ENCODE data around the gene CXorf58. TPM values are rescaled to one million over a fixed set of nuclear protein-coding genes. Genes with fewer than 3 reads are reported as not detected.

CXorf58 gene
- total and polyA plus RNA-seq, 2 experiments from 2014 or later, result 0.56 TPM; not detected in 1

DNA sequence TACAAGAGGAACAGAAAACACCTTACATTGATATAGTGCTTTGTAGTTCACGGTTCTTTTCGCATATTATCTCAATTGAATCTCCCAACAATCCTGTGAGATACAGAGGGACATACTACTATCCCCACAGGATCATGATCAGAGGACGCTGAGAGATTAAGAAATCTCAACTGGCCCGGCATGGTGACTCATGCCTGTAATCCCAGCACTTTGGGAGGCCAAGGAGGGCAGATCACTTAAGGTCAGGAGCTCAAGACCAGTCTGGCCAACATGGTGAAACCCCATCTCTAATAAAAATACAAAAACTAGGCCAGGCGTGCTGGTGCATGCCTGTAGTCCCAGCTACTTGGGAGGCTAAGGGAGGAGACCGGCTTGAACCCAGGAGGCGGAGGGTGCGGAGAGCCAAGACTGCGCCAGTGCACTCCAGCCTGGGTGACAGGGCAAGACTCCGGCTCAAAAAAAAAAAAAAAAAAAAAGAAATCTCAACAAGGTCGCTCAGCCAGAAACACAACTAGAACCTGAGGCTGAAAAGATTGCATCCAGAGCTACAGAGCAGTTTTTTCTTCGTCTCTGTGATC, 7.5 kb upstream of the CXorf58 start:
- no peak for DNase-seq (ENCODE audit: low spot score)
- ATAC-seq, result no peak
- Mint-ChIP-seq H3K27me3 (ENCODE audit: insufficient read depth, low read depth, poor library complexity) (no peaks in the 10 kb centered on the region), H3K36me3 (ENCODE audit: low read depth) (0 out of 3 replicates have a peak, but pooled peaks cover 3% of the 10 kb centered on the region), H3K27ac (peak overlapping the region; percentile 77; the same call in 1 of the 2 replicates), H3K4me3 (no peak overlapping the region), H3K4me1 (peaks cover 18% of the 10 kb centered on the region; the same call in 2 of the 3 replicates), H3K9me3 (no peaks in the 10 kb centered on the region)
- TF ChIP-seq, protein P1, sequence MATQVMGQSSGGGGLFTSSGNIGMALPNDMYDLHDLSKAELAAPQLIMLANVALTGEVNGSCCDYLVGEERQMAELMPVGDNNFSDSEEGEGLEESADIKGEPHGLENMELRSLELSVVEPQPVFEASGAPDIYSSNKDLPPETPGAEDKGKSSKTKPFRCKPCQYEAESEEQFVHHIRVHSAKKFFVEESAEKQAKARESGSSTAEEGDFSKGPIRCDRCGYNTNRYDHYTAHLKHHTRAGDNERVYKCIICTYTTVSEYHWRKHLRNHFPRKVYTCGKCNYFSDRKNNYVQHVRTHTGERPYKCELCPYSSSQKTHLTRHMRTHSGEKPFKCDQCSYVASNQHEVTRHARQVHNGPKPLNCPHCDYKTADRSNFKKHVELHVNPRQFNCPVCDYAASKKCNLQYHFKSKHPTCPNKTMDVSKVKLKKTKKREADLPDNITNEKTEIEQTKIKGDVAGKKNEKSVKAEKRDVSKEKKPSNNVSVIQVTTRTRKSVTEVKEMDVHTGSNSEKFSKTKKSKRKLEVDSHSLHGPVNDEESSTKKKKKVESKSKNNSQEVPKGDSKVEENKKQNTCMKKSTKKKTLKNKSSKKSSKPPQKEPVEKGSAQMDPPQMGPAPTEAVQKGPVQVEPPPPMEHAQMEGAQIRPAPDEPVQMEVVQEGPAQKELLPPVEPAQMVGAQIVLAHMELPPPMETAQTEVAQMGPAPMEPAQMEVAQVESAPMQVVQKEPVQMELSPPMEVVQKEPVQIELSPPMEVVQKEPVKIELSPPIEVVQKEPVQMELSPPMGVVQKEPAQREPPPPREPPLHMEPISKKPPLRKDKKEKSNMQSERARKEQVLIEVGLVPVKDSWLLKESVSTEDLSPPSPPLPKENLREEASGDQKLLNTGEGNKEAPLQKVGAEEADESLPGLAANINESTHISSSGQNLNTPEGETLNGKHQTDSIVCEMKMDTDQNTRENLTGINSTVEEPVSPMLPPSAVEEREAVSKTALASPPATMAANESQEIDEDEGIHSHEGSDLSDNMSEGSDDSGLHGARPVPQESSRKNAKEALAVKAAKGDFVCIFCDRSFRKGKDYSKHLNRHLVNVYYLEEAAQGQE (IDR thresholded peaks at IDR 0.05; ENCODE audit: unreplicated experiment), result no peak
- TF ChIP-seq ZNF331 (CRISPR knock-in tag; IDR thresholded peaks at IDR 0.05; ENCODE audit: low read depth) (no peak), JUNB (IDR thresholded peaks at IDR 0.05; ENCODE audit: unreplicated experiment) (no peak), EZH2 (IDR thresholded peaks at IDR 0.05; ENCODE audit: low read depth, unreplicated experiment) (no peak), EZH2phosphoT487 (IDR thresholded peaks at IDR 0.05; ENCODE audit: unreplicated experiment) (no peak), STAT1 (IDR thresholded peaks at IDR 0.05; ENCODE audit: unreplicated experiment) (no peak), CREB1 (CRISPR knock-in tag; IDR thresholded peaks at IDR 0.05; ENCODE audit: low read depth) (no peak), ZNF114 (CRISPR knock-in tag; IDR thresholded peaks at IDR 0.05) (no peak), NANOG (IDR thresholded peaks at IDR 0.05; ENCODE audit: borderline replicate concordance) (no peak), POLR2AphosphoS5 (IDR thresholded peaks at IDR 0.05; ENCODE audit: low read depth) (no peak)
- TF ChIP-seq, protein P2, sequence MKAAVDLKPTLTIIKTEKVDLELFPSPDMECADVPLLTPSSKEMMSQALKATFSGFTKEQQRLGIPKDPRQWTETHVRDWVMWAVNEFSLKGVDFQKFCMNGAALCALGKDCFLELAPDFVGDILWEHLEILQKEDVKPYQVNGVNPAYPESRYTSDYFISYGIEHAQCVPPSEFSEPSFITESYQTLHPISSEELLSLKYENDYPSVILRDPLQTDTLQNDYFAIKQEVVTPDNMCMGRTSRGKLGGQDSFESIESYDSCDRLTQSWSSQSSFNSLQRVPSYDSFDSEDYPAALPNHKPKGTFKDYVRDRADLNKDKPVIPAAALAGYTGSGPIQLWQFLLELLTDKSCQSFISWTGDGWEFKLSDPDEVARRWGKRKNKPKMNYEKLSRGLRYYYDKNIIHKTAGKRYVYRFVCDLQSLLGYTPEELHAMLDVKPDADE (IDR thresholded peaks at IDR 0.05), result no peak
- TF ChIP-seq, protein P3, sequence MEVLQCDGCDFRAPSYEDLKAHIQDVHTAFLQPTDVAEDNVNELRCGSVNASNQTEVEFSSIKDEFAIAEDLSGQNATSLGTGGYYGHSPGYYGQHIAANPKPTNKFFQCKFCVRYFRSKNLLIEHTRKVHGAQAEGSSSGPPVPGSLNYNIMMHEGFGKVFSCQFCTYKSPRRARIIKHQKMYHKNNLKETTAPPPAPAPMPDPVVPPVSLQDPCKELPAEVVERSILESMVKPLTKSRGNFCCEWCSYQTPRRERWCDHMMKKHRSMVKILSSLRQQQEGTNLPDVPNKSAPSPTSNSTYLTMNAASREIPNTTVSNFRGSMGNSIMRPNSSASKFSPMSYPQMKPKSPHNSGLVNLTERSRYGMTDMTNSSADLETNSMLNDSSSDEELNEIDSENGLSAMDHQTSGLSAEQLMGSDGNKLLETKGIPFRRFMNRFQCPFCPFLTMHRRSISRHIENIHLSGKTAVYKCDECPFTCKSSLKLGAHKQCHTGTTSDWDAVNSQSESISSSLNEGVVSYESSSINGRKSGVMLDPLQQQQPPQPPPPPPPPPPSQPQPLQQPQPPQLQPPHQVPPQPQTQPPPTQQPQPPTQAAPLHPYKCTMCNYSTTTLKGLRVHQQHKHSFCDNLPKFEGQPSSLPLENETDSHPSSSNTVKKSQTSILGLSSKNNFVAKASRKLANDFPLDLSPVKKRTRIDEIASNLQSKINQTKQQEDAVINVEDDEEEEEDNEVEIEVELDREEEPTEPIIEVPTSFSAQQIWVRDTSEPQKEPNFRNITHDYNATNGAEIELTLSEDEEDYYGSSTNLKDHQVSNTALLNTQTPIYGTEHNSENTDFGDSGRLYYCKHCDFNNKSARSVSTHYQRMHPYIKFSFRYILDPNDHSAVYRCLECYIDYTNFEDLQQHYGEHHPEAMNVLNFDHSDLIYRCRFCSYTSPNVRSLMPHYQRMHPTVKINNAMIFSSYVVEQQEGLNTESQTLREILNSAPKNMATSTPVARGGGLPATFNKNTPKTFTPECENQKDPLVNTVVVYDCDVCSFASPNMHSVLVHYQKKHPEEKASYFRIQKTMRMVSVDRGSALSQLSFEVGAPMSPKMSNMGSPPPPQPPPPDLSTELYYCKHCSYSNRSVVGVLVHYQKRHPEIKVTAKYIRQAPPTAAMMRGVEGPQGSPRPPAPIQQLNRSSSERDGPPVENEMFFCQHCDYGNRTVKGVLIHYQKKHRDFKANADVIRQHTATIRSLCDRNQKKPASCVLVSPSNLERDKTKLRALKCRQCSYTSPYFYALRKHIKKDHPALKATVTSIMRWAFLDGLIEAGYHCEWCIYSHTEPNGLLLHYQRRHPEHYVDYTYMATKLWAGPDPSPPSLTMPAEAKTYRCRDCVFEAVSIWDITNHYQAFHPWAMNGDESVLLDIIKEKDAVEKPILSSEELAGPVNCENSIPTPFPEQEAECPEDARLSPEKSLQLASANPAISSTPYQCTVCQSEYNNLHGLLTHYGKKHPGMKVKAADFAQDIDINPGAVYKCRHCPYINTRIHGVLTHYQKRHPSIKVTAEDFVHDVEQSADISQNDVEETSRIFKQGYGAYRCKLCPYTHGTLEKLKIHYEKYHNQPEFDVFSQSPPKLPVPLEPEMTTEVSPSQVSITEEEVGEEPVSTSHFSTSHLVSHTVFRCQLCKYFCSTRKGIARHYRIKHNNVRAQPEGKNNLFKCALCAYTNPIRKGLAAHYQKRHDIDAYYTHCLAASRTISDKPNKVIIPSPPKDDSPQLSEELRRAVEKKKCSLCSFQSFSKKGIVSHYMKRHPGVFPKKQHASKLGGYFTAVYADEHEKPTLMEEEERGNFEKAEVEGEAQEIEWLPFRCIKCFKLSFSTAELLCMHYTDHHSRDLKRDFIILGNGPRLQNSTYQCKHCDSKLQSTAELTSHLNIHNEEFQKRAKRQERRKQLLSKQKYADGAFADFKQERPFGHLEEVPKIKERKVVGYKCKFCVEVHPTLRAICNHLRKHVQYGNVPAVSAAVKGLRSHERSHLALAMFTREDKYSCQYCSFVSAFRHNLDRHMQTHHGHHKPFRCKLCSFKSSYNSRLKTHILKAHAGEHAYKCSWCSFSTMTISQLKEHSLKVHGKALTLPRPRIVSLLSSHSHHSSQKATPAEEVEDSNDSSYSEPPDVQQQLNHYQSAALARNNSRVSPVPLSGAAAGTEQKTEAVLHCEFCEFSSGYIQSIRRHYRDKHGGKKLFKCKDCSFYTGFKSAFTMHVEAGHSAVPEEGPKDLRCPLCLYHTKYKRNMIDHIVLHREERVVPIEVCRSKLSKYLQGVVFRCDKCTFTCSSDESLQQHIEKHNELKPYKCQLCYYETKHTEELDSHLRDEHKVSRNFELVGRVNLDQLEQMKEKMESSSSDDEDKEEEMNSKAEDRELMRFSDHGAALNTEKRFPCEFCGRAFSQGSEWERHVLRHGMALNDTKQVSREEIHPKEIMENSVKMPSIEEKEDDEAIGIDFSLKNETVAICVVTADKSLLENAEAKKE (CRISPR knock-in tag; IDR thresholded peaks at IDR 0.05), result no peak
- TF ChIP-seq, protein P4, sequence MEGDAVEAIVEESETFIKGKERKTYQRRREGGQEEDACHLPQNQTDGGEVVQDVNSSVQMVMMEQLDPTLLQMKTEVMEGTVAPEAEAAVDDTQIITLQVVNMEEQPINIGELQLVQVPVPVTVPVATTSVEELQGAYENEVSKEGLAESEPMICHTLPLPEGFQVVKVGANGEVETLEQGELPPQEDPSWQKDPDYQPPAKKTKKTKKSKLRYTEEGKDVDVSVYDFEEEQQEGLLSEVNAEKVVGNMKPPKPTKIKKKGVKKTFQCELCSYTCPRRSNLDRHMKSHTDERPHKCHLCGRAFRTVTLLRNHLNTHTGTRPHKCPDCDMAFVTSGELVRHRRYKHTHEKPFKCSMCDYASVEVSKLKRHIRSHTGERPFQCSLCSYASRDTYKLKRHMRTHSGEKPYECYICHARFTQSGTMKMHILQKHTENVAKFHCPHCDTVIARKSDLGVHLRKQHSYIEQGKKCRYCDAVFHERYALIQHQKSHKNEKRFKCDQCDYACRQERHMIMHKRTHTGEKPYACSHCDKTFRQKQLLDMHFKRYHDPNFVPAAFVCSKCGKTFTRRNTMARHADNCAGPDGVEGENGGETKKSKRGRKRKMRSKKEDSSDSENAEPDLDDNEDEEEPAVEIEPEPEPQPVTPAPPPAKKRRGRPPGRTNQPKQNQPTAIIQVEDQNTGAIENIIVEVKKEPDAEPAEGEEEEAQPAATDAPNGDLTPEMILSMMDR (conservative IDR thresholded peaks at IDR 0.05; ENCODE audit: low read depth in 2 of 2), result no peak
- Histone ChIP-seq H2AFZ (no peak overlapping the region), H3K27ac (ENCODE audit: low read depth) (no peak overlapping the region), H3K4me2 (no peak overlapping the region), H4K20me1 (replicated peaks; ENCODE audit: insufficient read depth) (no peaks in the 10 kb centered on the region), H3K36me3 (ENCODE audit: insufficient read depth) (no peaks in the 10 kb centered on the region), H3K27me3 (ENCODE audit: insufficient read depth) (no peaks in the 10 kb centered on the region), H3K9me2 (ENCODE audit: insufficient read depth) (no peaks in the 10 kb centered on the region), H3F3A (replicated peaks; ENCODE audit: low read depth) (no peaks in the 10 kb centered on the region), H3K4me3 (no peak overlapping the region), H3K79me2 (replicated peaks; ENCODE audit: insufficient read depth) (peaks cover 39% of the 10 kb centered on the region), H3K4me1 (ENCODE audit: insufficient read depth) (peaks cover 19% of the 10 kb centered on the region)
